Liver (tissue), 3 donors: ENCODE measurements around the gene PHB1.

Experiments used
- EGR1 ChIP-seq, 2 donors: IDR thresholded peaks; 2 replicates each; pipeline ENCODE4 v1.6.1; 2016 to 2018; ENCODE audit warnings: antibody characterized with exemption in 2 of 2, low read depth in 2 of 2
- GABPA ChIP-seq, 2 donors: IDR thresholded peaks in 1 of 2; conservative IDR thresholded peaks in 1 of 2; 2 replicates each; pipeline ENCODE4 v1.6.1; 2016; ENCODE audit warnings: antibody characterized with exemption in 2 of 2, mild to moderate bottlenecking in 1 of 2, moderate library complexity in 1 of 2
- HNF4G ChIP-seq: IDR thresholded peaks from 2 replicates; pipeline ENCODE4 v1.6.1; 2016; ENCODE audit warnings: antibody characterized with exemption
- JUND ChIP-seq, 2 donors: IDR thresholded peaks; 2 replicates each; pipeline ENCODE4 v1.6.1; 2016; ENCODE audit warnings: antibody characterized with exemption in 2 of 2
- RAD21 ChIP-seq, 2 donors: IDR thresholded peaks; 2 replicates each; pipeline ENCODE4 v1.6.1; 2016; ENCODE audit warnings: antibody characterized with exemption in 2 of 2, mild to moderate bottlenecking in 2 of 2
- TF ChIP-seq, protein P1 (sequence below): IDR thresholded peaks from 2 replicates; pipeline ENCODE4 v1.6.1; 2016; ENCODE audit warnings: antibody characterized with exemption
- TF ChIP-seq, protein P2 (sequence below): fragments of 150-350 bp; IDR thresholded peaks from 2 replicates; pipeline ENCODE4 v1.5.1; 2017; ENCODE audit warnings: improper control_type of control experiment, low read depth, low read length; ENCODE audit not compliant: missing input control
- TF ChIP-seq, protein P3 (sequence below): IDR thresholded peaks from 2 replicates; pipeline ENCODE4 v1.6.1; 2016; ENCODE audit warnings: antibody characterized with exemption
- donor health status: healthy.
- donor health status: healthy.

DNA sequence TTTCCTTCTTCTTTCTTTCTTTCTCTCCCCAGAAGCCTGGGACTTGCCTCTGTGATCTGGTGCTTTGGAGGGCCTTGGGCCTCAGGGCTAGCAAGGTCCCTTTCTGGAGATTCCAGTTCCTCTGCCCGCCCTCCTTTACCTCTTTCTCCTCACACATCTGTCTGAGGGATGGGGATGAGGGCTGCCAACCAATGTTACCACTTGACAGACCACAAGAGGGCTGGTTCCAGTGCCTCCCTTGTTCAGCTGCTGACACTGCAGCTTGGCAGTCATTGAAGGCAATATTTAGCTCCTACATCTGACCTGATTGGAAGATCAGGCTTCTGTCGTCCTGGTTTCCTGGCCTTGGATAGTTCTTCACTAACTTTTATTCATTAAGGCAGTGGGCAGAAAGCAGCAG lies 49.0 kb downstream of the PHB1 start:
- TF ChIP-seq, protein P1, sequence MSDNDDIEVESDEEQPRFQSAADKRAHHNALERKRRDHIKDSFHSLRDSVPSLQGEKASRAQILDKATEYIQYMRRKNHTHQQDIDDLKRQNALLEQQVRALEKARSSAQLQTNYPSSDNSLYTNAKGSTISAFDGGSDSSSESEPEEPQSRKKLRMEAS: no peak
- TF ChIP-seq EGR1 (IDR thresholded peaks at IDR 0.05; ENCODE audit: low read depth in 2 of 2): no peak
- TF ChIP-seq, protein P2, sequence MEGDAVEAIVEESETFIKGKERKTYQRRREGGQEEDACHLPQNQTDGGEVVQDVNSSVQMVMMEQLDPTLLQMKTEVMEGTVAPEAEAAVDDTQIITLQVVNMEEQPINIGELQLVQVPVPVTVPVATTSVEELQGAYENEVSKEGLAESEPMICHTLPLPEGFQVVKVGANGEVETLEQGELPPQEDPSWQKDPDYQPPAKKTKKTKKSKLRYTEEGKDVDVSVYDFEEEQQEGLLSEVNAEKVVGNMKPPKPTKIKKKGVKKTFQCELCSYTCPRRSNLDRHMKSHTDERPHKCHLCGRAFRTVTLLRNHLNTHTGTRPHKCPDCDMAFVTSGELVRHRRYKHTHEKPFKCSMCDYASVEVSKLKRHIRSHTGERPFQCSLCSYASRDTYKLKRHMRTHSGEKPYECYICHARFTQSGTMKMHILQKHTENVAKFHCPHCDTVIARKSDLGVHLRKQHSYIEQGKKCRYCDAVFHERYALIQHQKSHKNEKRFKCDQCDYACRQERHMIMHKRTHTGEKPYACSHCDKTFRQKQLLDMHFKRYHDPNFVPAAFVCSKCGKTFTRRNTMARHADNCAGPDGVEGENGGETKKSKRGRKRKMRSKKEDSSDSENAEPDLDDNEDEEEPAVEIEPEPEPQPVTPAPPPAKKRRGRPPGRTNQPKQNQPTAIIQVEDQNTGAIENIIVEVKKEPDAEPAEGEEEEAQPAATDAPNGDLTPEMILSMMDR: no peak
- no peak for TF ChIP-seq JUND (IDR thresholded peaks at IDR 0.05)
- no peak for TF ChIP-seq GABPA (IDR thresholded peaks at IDR 0.05 in 1 of 2, conservative IDR thresholded peaks at IDR 0.05 in 1 of 2)
- TF ChIP-seq HNF4G: no peak
- TF ChIP-seq RAD21 (IDR thresholded peaks at IDR 0.05): peak in 1 of 2 donors; percentile 37
- TF ChIP-seq, protein P3, sequence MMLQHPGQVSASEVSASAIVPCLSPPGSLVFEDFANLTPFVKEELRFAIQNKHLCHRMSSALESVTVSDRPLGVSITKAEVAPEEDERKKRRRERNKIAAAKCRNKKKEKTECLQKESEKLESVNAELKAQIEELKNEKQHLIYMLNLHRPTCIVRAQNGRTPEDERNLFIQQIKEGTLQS: no peak
